Stimulated activated CD8-positive, alpha-beta memory T cell treated with anti-CD3 and anti-CD28 coated beads, Interleukin-2, amount 100 ng/mL, for 1 hour (primary cell): Measurements from ENCODE around the gene DDX46.
"Not testable (repeated sequence)": the region's sequence is repeated elsewhere in the genome, so short reads cannot be mapped to it uniquely, and the experiment has no call there.

ENCODE experiments used
- DNase-seq, 2 donors: peaks; one replicate each; pipeline ENCODE4 v3.0.0-alpha.2; 2020; ENCODE audit warnings: low read depth in 2 of 2

Gene DDX46

DNA sequence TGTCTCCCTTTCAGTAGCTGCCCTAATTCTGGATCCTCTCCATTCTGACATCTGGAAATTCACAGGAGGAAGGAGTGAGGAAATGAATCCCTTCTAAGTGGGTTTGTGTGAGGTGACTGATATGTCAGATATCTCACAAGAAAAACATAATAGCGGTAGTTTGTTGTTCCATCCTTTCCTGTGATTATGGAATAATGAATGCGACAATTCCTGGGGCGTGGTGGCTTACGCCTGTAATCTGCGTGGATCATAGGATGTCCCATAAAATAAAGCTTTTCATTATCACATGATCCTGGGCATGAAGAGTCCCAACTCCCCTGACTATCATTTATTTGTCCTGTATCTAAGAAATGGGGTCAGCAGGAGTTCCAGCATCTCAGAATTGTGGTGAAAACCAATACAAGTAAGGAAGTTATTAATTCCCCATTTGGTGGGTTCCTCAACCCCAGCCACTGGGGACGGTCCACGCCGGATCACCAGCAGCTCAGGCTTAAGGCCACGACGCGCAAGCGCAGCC, 86.8 kb downstream of the DDX46 start:
- no peak for DNase-seq

DNA sequence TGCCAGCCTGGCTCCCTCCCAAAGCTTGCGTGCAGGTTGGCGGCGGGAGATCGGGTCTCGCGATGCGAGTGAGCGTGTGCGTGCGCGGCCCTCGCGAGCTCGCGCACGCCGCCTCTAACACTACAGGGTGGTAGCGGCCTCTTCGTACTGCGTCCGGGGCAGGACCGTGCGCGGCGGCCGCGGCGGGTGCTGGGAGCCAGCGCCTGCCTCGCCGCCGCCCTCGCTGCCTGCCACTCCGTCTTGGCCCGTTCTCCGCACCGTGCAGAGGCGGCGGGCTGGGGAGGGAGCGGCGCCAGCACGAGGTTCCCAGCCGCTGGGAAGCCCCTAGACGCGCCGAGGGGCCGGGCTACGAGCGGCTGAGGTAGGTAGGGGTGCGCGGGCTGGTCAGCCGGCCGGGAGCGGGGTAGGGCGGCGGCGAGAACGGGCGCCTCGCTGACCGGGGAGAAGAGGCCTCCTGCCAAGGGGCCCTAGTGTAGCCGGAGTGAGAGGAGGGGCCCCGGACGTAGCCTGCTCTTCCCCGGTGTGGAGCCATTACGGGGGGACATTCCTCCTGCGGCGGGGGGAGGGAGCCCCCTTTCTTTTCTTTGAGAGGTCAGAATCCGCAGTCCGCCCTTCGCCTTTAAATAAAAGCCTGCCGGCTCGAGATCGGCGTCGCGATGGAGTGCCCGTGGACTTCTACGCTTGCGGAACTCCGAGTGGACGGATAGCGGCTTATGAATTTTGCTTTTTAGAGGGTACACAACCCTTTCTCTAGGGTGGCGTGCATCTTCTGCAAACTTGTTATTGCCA, 87.5 kb downstream of the DDX46 start, which contains the start of gene C5orf24:
TSS of gene C5orf24 (plus strand) at position 117 of the 789 bp plus-strand sequence. CDS start 8,933 bp downstream, outside the sequence.
- peak; percentile 80 to 84 for DNase-seq

DNA sequence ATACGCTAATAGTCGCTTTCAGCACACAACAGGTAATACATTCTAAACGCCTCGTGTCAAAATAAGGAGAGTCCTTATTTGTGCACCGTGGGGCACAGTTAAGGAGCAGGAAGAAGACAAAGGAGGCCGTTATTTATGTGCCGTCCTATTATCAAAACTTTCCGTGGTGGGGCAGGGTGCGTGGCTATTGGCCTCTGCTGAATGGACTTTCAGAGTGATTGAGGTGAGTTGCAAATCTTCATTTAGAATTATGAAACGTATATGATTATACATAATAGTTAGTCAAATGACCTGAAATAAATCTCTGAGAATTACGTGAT, 88.0 kb downstream of the DDX46 start:
- no peak for DNase-seq

DNA sequence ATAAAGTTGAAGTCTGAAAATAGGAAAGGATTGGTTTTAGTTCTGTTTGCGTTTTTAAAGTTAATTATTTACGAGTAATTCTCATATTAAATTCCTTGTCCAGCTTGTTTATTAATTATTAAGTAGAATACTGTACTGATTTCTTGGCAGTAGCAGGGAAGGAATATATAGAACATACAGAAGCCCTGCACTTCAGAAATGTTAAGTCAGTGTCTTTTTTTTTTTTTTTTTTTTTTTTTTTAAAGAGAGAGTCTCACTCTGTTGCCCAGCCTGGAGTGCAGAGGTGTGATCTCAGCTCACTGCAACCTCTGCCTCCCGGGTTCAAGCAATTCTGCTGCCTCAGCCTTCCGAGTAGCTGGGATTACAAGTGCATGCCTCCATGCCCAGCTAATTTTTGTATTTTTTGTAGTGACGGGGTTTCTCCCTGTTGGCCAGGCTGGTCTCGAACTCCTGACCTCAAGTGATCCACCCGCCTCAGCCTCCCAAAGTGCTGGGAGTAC, 90.9 kb downstream of the DDX46 start:
- DNase-seq, result not testable (repeated sequence)

DNA sequence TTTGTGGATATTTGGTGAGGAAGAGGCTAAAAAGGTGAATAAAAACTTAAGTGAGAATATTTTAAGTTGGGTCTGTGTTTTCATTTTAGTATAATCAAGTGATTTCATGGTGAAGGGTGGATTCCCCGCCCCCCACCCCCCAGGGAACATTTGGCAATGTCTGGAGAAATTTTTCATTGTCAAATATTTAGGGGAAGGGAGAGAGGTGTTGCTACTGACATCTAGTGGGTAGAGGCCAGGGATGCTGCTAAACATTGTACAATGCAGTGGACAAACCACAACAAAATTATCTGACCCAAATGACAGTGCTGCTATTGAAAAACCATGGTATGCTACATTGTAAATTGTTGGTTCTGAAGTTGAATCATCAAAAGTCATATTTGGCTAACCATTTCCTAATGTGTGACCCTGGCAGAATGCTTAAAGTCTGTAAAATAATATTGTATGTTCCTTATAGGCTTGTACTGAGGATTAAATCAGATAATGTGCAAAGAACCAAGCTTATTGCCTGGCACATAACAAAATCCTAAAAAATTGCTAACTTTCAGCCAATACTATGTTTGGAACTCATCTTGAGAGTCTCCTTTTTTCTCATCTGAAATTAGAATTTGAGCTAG, 92.8 kb downstream of the DDX46 start:
- DNase-seq, result no peak

DNA sequence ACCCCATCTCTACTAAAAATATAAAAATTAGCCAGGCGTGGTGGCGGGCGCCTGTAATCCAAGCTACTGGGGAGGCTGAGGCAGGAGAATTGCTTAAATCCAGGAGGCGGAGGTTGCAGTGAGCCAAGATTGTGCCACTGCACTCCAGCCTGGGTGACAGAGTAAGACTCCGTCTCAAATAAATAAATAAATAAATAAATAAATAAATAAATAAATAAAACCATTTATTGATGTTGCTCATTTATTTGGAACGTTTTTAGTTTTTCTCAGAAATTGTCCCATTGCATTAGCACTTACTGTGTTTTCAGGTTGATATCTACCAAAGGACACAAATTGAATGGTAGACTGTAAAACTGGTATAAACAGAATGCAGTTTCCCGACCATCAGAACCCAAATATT, 97.9 kb downstream of the DDX46 start:
- not testable (repeated sequence) for DNase-seq

DNA sequence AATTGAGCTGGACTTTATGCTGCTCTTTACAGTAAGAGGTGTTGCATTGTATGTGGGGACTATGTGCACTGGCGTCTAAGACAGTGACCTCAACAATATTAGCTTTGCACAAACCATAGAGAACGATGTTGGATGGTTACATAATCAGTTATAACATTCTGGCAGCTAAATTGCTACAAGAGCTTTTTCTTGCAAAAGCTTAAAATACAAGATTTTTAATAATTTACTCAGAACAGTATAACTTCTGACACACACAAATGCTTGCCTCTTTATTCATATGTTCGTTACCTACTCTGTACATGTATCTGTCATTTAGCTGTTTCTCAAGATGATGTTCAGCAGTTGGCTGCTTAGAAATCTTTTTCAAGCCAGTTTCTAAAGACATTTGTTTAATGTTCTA, 98.8 kb downstream of the DDX46 start:
- DNase-seq, result no peak

DNA sequence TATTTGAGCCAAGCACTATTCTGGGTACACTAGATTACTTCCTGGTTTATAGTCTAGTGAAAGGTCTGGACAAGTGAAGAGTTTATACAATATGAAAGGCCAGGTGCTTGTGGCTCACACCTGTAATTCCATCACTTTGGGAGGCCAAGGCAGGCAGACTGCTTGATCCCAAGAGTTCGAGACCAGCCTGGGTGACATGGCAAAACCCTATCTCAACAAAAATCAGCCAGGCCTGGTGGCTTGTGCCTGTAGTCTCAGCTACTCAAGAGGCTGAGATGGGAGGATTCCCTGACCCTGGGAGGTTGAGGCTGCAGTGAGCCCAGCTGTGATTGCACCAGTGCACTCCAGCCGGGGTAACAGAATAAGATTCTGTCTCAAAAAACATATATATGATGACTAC, 106.1 kb downstream of the DDX46 start:
- DNase-seq, result no peak

DNA sequence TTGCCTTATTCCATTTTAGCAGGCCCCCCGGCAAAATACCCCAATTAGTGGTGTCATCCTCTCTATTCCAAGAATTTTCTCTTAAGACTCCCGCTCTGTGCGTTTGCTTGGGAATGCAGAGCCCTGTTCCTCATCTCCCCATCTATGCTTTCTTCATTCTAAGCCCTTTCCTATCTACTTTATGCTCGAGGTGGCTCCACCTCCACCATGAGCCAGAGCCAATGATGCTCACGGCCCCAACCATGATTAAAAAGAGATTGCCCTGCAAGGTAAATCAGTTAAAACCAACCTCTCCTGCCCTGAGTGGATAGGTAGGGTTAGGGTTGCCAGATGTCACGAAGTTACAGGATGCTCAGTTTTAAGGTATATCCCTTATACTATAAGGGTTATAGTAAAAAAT, 114.9 kb downstream of the DDX46 start:
- DNase-seq, result no peak

DNA sequence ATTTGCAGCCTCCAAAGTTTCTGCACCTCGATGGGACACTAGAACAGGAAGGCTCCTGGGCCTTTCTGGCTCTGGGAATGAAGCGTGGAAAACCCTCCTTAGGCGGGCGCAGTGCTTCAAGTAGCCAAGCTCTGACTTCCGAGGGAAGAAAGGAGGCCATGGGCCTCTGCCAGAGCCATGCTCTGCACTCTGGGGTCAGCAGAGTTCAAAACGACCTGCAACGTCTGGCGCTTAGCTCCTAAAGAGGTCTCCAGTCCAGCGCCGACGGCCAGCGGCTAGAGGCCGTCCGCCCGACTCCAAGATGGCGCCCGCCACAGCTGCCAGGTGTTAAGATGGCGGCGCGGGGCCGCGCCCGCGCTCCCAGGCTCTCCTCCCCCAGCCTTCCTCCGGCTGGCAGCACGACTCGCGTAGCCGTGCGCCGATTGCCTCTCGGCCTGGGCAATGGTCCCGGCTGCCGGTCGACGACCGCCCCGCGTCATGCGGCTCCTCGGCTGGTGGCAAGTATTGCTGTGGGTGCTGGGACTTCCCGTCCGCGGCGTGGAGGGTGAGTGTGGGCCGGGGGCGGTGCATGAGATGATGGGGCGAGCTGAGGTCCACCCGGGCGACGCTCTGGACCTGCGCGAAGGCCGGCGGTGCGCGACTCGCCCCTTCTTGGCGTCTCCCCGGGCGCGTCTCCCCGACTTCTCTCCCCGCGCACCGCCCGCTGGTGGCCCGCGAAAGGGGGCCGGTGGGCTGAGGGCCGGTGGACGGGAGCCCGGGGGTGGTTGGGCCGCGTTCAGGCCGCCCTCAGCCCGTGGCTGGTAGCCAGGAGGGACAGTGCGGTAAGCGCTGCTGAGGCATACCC, 115.6 kb downstream of the DDX46 start, which contains the start of gene TXNDC15:
TSS of gene TXNDC15 (plus strand) at position 385 of the 844 bp plus-strand sequence. CDS start at position 442, 57 bp downstream.
- peak; percentile 65 to 70 for DNase-seq

DNA sequence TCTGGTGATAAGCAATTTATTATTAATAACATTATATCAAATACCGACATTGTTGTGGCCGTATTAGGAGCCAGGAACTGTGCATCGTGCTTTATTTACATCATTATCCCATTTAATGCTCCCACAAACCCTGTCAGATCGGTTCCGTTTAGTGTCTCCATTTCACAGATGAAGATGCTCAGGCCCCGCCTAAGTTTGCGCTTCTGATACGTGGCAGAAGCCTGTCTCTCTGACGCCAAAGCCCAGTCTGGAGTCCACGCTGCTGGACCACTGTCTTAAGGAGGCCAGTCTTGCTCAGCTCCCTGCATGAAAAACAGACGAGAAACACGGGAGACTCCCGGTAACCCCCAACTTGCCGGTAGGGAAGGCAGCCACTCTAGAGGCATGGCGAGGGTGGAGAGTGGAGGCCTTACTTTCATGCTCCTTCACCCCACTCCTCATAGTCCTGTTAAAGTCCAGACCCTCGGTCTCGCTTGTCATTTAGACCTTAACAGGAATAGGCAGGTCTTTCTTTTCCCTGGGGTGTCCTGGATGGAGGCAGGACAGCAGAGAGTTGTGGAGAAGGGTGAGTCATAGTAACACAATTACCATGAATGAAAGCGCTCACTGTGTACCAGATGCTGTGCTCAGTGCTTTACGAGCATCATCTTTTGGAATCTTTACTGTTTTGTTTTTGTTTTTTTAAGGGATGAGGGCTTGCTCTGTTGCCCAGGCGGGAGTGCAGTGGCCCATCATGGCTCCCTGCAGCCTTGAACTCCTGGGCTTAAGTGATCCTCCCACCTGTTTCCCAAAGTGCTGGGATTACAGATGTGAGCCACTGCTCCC, 116.5 kb downstream of the DDX46 start:
- no peak for DNase-seq

DNA sequence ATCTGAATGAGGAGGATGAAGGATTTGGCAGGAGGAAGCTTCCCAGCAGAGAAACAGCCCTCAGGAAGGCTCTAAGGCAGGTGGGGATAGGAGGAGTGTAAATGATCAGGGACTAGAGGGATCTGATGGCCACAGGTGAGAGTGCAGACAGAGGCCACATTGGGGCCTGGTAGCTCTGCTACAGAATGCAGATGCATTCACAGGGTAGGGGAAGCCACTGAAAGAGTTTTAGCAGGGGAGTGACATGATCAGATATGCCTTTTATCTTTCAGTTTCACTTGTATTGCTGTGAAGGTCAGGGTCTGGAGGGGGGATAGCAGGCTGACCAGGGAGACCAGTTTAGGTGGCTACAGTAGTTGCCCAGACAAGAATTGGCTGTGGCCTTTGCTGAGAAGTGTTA, 118.6 kb downstream of the DDX46 start:
- no peak for DNase-seq

DNA sequence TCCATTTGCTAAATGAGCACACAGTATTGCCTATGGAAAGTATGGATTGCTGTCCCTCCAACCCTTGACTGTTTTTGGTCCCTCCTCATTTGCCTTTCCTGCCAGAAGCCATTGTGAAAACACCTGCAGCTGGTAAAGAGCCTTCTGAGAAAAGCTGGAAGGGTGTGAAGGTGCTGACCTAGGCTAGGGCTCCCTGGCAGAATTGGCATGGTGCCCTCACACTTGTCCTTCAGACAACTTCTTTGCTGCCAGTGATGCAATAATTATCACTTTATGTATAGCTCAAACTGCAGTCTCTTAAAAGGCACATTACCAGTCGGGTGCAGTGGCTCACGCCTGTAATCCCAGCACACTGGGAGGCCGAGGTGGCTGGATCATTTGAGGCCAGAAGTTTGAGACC, 119.8 kb downstream of the DDX46 start:
- DNase-seq, result no peak

DNA sequence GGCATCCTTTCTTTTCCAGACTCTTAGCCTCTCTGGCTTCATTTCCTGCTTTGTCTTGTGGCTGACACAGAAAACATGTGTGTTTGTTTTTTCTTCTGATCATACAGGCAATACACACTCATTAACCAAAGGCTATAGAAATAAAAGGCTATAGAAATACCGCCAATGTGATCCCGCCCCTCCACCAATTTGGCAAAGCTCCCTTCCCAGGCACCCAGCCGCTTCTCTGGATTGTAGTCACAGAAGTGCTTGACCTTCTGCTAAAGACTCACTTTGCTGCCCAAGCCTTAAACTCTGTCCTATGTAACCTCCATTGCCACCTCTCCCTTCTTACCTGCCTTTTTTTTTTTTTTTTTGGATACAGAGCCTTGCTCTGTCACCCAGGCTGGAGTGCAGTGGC, 120.9 kb downstream of the DDX46 start:
- DNase-seq, result no peak
